ENCODE measurements around the gene RAMP2.

The RAMP2 gene

GRCh38 chr17:42748908-42749798 lies 11.9 kb upstream of the RAMP2 start:
- Histone ChIP-seq H3K9ac (ENCODE audit: low read length) (no peak overlapping the region), H3K4me1 (ENCODE audit: insufficient read depth, low read length, severe bottlenecking) (peaks cover 5% of the 10 kb centered on the region), H3F3A (ENCODE audit: insufficient read depth, low read length) (no peaks in the 10 kb centered on the region), H3K9me3 (ENCODE audit: low read length) (no peaks in the 10 kb centered on the region), H4K20me1 (ENCODE audit: insufficient read depth, low read length) (no peaks in the 10 kb centered on the region), H3K4me2 (ENCODE audit: low read length) (no peak overlapping the region), H2AFZ (ENCODE audit: low read length) (no peak overlapping the region), H3K36me3 (ENCODE audit: insufficient read depth, low read length) (no peaks in the 10 kb centered on the region), H3K27ac (ENCODE audit: low read depth, low read length, poor library complexity, severe bottlenecking) (no peak overlapping the region), H3K27me3 (ENCODE audit: insufficient read depth, low read length) (no peaks in the 10 kb centered on the region), H3K9me2 (ENCODE audit: low read depth, low read length) (no peaks in the 10 kb centered on the region), H3K4me3 (ENCODE audit: low read depth, low read length, poor library complexity, severe bottlenecking) (no peak overlapping the region), H3K79me2 (ENCODE audit: insufficient read depth, low read length) (peaks cover under 1% of the 10 kb centered on the region; the same call in 1 of the 2 replicates)
- TF ChIP-seq EZH2 (IDR thresholded peaks at IDR 0.05; ENCODE audit: borderline replicate concordance, low read length) (no peak), CTCF (IDR thresholded peaks at IDR 0.05; ENCODE audit: low read length) (no peak)

GRCh38 chr17:42750739-42751344 lies 10.2 kb upstream of the RAMP2 start:
- no peak overlapping the region for H3K4me3 ChIP-seq (ENCODE audit: low read depth, low read length, poor library complexity, severe bottlenecking)
- no peaks in the 10 kb centered on the region for H3F3A ChIP-seq (ENCODE audit: insufficient read depth, low read length)
- no peaks in the 10 kb centered on the region for H3K27me3 ChIP-seq (ENCODE audit: insufficient read depth, low read length)
- no peaks in the 10 kb centered on the region for H3K79me2 ChIP-seq (ENCODE audit: insufficient read depth, low read length)
- no peak overlapping the region for H3K27ac ChIP-seq (ENCODE audit: low read depth, low read length, poor library complexity, severe bottlenecking)
- no peaks in the 10 kb centered on the region for H3K4me1 ChIP-seq (ENCODE audit: insufficient read depth, low read length, severe bottlenecking)
- no peaks in the 10 kb centered on the region for H3K9me2 ChIP-seq (ENCODE audit: low read depth, low read length)
- no peak overlapping the region for H3K9ac ChIP-seq (ENCODE audit: low read length)
- no peaks in the 10 kb centered on the region for H4K20me1 ChIP-seq (ENCODE audit: insufficient read depth, low read length)
- no peak overlapping the region for H2AFZ ChIP-seq (ENCODE audit: low read length)
- H3K4me2 ChIP-seq (ENCODE audit: low read length), result no peak overlapping the region
- no peaks in the 10 kb centered on the region for H3K36me3 ChIP-seq (ENCODE audit: insufficient read depth, low read length)
- no peaks in the 10 kb centered on the region for H3K9me3 ChIP-seq (ENCODE audit: low read length)
- TF ChIP-seq CTCF (IDR thresholded peaks at IDR 0.05; ENCODE audit: low read length) (no peak), EZH2 (IDR thresholded peaks at IDR 0.05; ENCODE audit: borderline replicate concordance, low read length) (no peak)

GRCh38 chr17:42751628-42752027 lies 9.4 kb upstream of the RAMP2 start:
- Histone ChIP-seq H3F3A (ENCODE audit: insufficient read depth, low read length) (no peaks in the 10 kb centered on the region), H3K4me1 (ENCODE audit: insufficient read depth, low read length, severe bottlenecking) (no peaks in the 10 kb centered on the region), H2AFZ (ENCODE audit: low read length) (no peak overlapping the region), H3K27ac (ENCODE audit: low read depth, low read length, poor library complexity, severe bottlenecking) (no peak overlapping the region), H3K9me3 (ENCODE audit: low read length) (no peaks in the 10 kb centered on the region), H3K36me3 (ENCODE audit: insufficient read depth, low read length) (no peaks in the 10 kb centered on the region), H3K79me2 (ENCODE audit: insufficient read depth, low read length) (no peaks in the 10 kb centered on the region), H3K9ac (ENCODE audit: low read length) (no peak overlapping the region), H4K20me1 (ENCODE audit: insufficient read depth, low read length) (no peaks in the 10 kb centered on the region), H3K9me2 (ENCODE audit: low read depth, low read length) (no peaks in the 10 kb centered on the region), H3K4me2 (ENCODE audit: low read length) (no peak overlapping the region), H3K4me3 (ENCODE audit: low read depth, low read length, poor library complexity, severe bottlenecking) (no peak overlapping the region), H3K27me3 (ENCODE audit: insufficient read depth, low read length) (no peaks in the 10 kb centered on the region)
- TF ChIP-seq EZH2 (IDR thresholded peaks at IDR 0.05; ENCODE audit: borderline replicate concordance, low read length), result no peak
- no peak for TF ChIP-seq CTCF (IDR thresholded peaks at IDR 0.05; ENCODE audit: low read length)

Measured in OCI-LY1 (cell line).